CD4-positive, alpha-beta T cell (primary cell): ENCODE data around the gene CACNA2D4. TPM values are rescaled to one million over a fixed set of nuclear protein-coding genes. Genes with fewer than 3 reads are reported as not detected.
A peak's percentile ranks its signal among the peaks of the same experiment; 100 is the strongest.

Source experiments
- ATAC-seq: fragments of 200-7000 bp; cut with Tn5 transposase; one replicate; pipeline ENCODE4 v1.10.0; 2022; ENCODE audit warnings: mild to moderate bottlenecking; ENCODE audit not compliant: poor library complexity
- CTCF ChIA-PET: fragments of 350-600 bp; sonication (Branson Sonifier 250); formaldehyde crosslinking; loops from one replicate; lab custom pipeline; 2021; ENCODE audit warnings: antibody characterized with exemption, inconsistent platforms; lab: Charles Lee
- POLR2A ChIA-PET: fragments of 350-600 bp; sonication (Branson Sonifier 250); formaldehyde crosslinking; loops from one replicate; lab custom pipeline; 2021; ENCODE audit warnings: antibody characterized with exemption, inconsistent platforms; lab: Charles Lee
- DNase-seq, 14 experiments: peaks; one replicate each; pipeline ENCODE4 v3.0.0-alpha.2; 2013 to 2020; ENCODE audit warnings: mixed read lengths in 2 of 14
- H3K27ac ChIP-seq, 2 donors: one replicate each; pipeline versions ENCODE4 v1.5.1 to v1.7.0; 2013; ENCODE audit warnings: low read length in 2 of 2, low read depth in 1 of 2, mild to moderate bottlenecking in 1 of 2
- H3K27me3 ChIP-seq, 2 experiments: 1 replicate in 1 of 2; 2 replicates in 1 of 2; pipeline versions ENCODE4 v1.6.1 to v1.7.0; 2013; ENCODE audit warnings: low read length in 2 of 2, control low read depth in 1 of 2, mild to moderate bottlenecking in 1 of 2, moderate library complexity in 1 of 2; ENCODE audit not compliant: insufficient read depth in 2 of 2, control insufficient read depth in 1 of 2
- H3K36me3 ChIP-seq: one replicate; pipeline ENCODE4 v1.6.1; 2013; ENCODE audit warnings: low read length, control low read depth; ENCODE audit not compliant: insufficient read depth
- H3K4me1 ChIP-seq: one replicate; pipeline ENCODE4 v1.6.1; 2013; ENCODE audit warnings: low read length, control low read depth; ENCODE audit not compliant: insufficient read depth
- H3K4me3 ChIP-seq: one replicate; pipeline ENCODE4 v1.5.1; 2013; ENCODE audit warnings: mild to moderate bottlenecking, low read length, moderate library complexity
- H3K9me3 ChIP-seq, 2 experiments: 1 replicate in 1 of 2; 2 replicates in 1 of 2; pipeline versions ENCODE4 v1.6.1 to v1.7.0; 2013; ENCODE audit warnings: low read length in 2 of 2, mild to moderate bottlenecking in 2 of 2, control low read depth in 1 of 2, moderate library complexity in 1 of 2; ENCODE audit not compliant: control insufficient read depth in 1 of 2, insufficient read depth in 1 of 2
- H3K27ac Mint-ChIP-seq: one replicate; pipeline ENCODE4 v1.8.0; 2020; ENCODE audit warnings: mixed read lengths
- H3K27me3 Mint-ChIP-seq: one replicate; pipeline ENCODE4 v1.8.0; 2021; ENCODE audit warnings: mixed read lengths
- H3K36me3 Mint-ChIP-seq: one replicate; pipeline ENCODE4 v1.8.0; 2021; ENCODE audit warnings: low read depth, mixed read lengths
- H3K4me1 Mint-ChIP-seq: one replicate; pipeline ENCODE4 v1.8.0; 2021; ENCODE audit warnings: low read depth, mixed read lengths
- H3K4me3 Mint-ChIP-seq: one replicate; pipeline ENCODE4 v1.8.0; 2020; ENCODE audit warnings: mild to moderate bottlenecking, mixed read lengths
- H3K9me3 Mint-ChIP-seq: one replicate; pipeline ENCODE4 v1.8.0; 2020; ENCODE audit warnings: mixed read lengths
- intact Hi-C, 2 experiments: fragments of 100-400 bp; cut with DNase I in 1 of 2; cut with micrococcal nuclease in 1 of 2; formaldehyde crosslinking; loops; one replicate each; pipeline versions ENCODE4 v1.15.1 to v1.9.0; 2023 to 2025; cut with DNase I, micrococcal nuclease
- total RNA-seq, 174 experiments: library from RNA in 2 of 174; stranded (reverse) in 2 of 174; gene quantifications; one replicate each; pipeline ENCODE4 v1.2.3 and lab custom pipeline; 2021 to 2026
- TF ChIP-seq, protein P1 (sequence below): fragments of 200-600 bp; IDR thresholded peaks from one replicate; pipeline ENCODE4 v1.8.0; 2022; ENCODE audit warnings: antibody characterized with exemption, mild to moderate bottlenecking

Gene CACNA2D4
- total RNA-seq, 2 experiments from 2014 or later, result 10.5 to 11.3 TPM

GRCh38 chr12:1880876-1881275, 37.6 kb downstream of the CACNA2D4 start:
- Histone ChIP-seq H3K9me3 (no peaks in the 10 kb centered on the region), H3K27me3 (no peaks in the 10 kb centered on the region), H3K4me1 (no peaks in the 10 kb centered on the region), H3K27ac (no peak overlapping the region), H3K36me3 (no peaks in the 10 kb centered on the region), H3K4me3 (no peak overlapping the region)
- no peaks in the 10 kb centered on the region for H3K9me3 Mint-ChIP-seq
- DNase-seq (peak in 1 of 14 experiments; percentile 0), ATAC-seq (no peak)
- no peak overlapping the region for H3K4me3 Mint-ChIP-seq
- no peaks in the 10 kb centered on the region for H3K36me3 Mint-ChIP-seq
- TF ChIP-seq, protein P1, sequence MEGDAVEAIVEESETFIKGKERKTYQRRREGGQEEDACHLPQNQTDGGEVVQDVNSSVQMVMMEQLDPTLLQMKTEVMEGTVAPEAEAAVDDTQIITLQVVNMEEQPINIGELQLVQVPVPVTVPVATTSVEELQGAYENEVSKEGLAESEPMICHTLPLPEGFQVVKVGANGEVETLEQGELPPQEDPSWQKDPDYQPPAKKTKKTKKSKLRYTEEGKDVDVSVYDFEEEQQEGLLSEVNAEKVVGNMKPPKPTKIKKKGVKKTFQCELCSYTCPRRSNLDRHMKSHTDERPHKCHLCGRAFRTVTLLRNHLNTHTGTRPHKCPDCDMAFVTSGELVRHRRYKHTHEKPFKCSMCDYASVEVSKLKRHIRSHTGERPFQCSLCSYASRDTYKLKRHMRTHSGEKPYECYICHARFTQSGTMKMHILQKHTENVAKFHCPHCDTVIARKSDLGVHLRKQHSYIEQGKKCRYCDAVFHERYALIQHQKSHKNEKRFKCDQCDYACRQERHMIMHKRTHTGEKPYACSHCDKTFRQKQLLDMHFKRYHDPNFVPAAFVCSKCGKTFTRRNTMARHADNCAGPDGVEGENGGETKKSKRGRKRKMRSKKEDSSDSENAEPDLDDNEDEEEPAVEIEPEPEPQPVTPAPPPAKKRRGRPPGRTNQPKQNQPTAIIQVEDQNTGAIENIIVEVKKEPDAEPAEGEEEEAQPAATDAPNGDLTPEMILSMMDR, result no peak
- POLR2A ChIA-PET, result no interaction called here
- no peaks in the 10 kb centered on the region for H3K4me1 Mint-ChIP-seq
- CTCF ChIA-PET, result no interaction called here
- H3K27me3 Mint-ChIP-seq, result peaks cover 5% of the 10 kb centered on the region
- H3K27ac Mint-ChIP-seq, result no peak overlapping the region
- intact Hi-C loops, result no loop called here

- TF ChIP-seq, protein P1, result no peak
- ATAC-seq (no peak), DNase-seq (peak in 1 of 14 experiments; percentile 4)
- Histone ChIP-seq H3K27ac (no peak overlapping the region), H3K36me3 (no peaks in the 10 kb centered on the region), H3K4me1 (no peaks in the 10 kb centered on the region), H3K9me3 (no peaks in the 10 kb centered on the region), H3K27me3 (no peaks in the 10 kb centered on the region), H3K4me3 (no peak overlapping the region)
- Mint-ChIP-seq H3K27ac (no peak overlapping the region), H3K36me3 (no peaks in the 10 kb centered on the region), H3K27me3 (peaks cover 5% of the 10 kb centered on the region), H3K9me3 (no peaks in the 10 kb centered on the region), H3K4me3 (no peak overlapping the region), H3K4me1 (no peaks in the 10 kb centered on the region)
- POLR2A ChIA-PET, result no interaction called here
- intact Hi-C loops, result no loop called here
- CTCF ChIA-PET, result no interaction called here
Measured at GRCh38 chr12:1880153-1880845, 38.2 kb downstream of the CACNA2D4 start.

DNA sequence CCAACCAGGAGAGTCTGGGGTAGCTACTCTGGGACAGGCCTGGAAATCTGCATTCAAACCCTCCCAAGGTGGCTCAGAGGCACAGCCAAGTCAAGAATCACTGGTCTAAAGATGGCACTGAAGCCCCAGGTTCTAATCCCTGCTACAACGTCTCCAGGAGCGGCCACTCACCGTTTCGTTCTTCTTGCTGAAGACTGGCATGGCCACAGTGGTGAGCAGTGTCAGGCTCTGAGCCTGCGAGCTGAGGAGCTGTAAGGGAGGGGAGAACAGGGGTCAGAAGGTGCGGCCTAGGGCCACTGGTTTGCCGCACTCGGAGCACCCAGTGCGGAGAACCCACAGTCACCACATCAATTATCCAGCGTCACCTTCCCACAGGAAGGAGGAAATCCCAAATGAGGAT, 38.8 kb downstream of the CACNA2D4 start:
- no peak overlapping the region for H3K4me3 ChIP-seq
- no peak overlapping the region for H3K27ac Mint-ChIP-seq
- CTCF ChIA-PET, result no interaction called here
- H3K27ac ChIP-seq, result no peak overlapping the region
- TF ChIP-seq, protein P1, result no peak
- POLR2A ChIA-PET, result no interaction called here
- no peaks in the 10 kb centered on the region for H3K27me3 ChIP-seq
- H3K4me1 ChIP-seq, result no peaks in the 10 kb centered on the region
- no peaks in the 10 kb centered on the region for H3K9me3 ChIP-seq
- H3K27me3 Mint-ChIP-seq, result peaks cover 5% of the 10 kb centered on the region
- H3K36me3 ChIP-seq, result no peaks in the 10 kb centered on the region
- DNase-seq, result peak in 1 of 14 experiments; percentile 3
- no peaks in the 10 kb centered on the region for H3K36me3 Mint-ChIP-seq
- H3K9me3 Mint-ChIP-seq, result no peaks in the 10 kb centered on the region
- H3K4me3 Mint-ChIP-seq, result no peak overlapping the region
- H3K4me1 Mint-ChIP-seq, result no peaks in the 10 kb centered on the region
- no peak for ATAC-seq
- intact Hi-C loops, result no loop called here
